ENCODE measurements around the gene CHAT.

Gene CHAT

GRCh38 chr10:49661140-49661856 lies 47.5 kb downstream of the CHAT start:
- no peak overlapping the region for H3K27ac ChIP-seq (ENCODE audit: low read length)
- H3K4me1 ChIP-seq (ENCODE audit: low read length): no peaks in the 10 kb centered on the region
- H3K4me2 ChIP-seq (ENCODE audit: low read length): no peak overlapping the region
- H3K4me3 ChIP-seq (ENCODE audit: low read length): no peak overlapping the region
- no peaks in the 10 kb centered on the region for H3K79me2 ChIP-seq (ENCODE audit: low read length)
- no peak overlapping the region for H3K9ac ChIP-seq (ENCODE audit: low read length)
- no peak for TF ChIP-seq EZH2phosphoT487 (IDR thresholded peaks at IDR 0.05; ENCODE audit: low read depth)
- TF ChIP-seq CTCF (IDR thresholded peaks at IDR 0.05; ENCODE audit: low read depth, low read length): no peak
- H3K27me3 ChIP-seq (ENCODE audit: low read depth, low read length): no peaks in the 10 kb centered on the region
- no peak overlapping the region for H2AFZ ChIP-seq (ENCODE audit: low read depth, low read length)
- H4K20me1 ChIP-seq (ENCODE audit: insufficient read depth, low read length): no peaks in the 10 kb centered on the region
- no peaks in the 10 kb centered on the region for H3K9me3 ChIP-seq (ENCODE audit: insufficient read depth, low read length)
- no peaks in the 10 kb centered on the region for H3K36me3 ChIP-seq (replicated peaks; ENCODE audit: low read depth, low read length)

GRCh38 chr10:49662169-49662830 lies 48.5 kb downstream of the CHAT start:
- Histone ChIP-seq H3K79me2 (ENCODE audit: low read length) (no peaks in the 10 kb centered on the region), H3K9me3 (ENCODE audit: insufficient read depth, low read length) (no peaks in the 10 kb centered on the region), H3K27me3 (ENCODE audit: low read depth, low read length) (no peaks in the 10 kb centered on the region), H3K4me2 (ENCODE audit: low read length) (no peak overlapping the region), H2AFZ (ENCODE audit: low read depth, low read length) (no peak overlapping the region), H3K36me3 (replicated peaks; ENCODE audit: low read depth, low read length) (no peaks in the 10 kb centered on the region), H3K4me3 (ENCODE audit: low read length) (no peak overlapping the region), H3K4me1 (ENCODE audit: low read length) (no peaks in the 10 kb centered on the region), H3K27ac (ENCODE audit: low read length) (no peak overlapping the region), H4K20me1 (ENCODE audit: insufficient read depth, low read length) (no peaks in the 10 kb centered on the region), H3K9ac (ENCODE audit: low read length) (no peak overlapping the region)
- TF ChIP-seq CTCF (IDR thresholded peaks at IDR 0.05; ENCODE audit: low read depth, low read length): no peak
- no peak for TF ChIP-seq EZH2phosphoT487 (IDR thresholded peaks at IDR 0.05; ENCODE audit: low read depth)

GRCh38 chr10:49663596-49663995 lies 49.8 kb downstream of the CHAT start:
- no peaks in the 10 kb centered on the region for H3K36me3 ChIP-seq (replicated peaks; ENCODE audit: low read depth, low read length)
- H3K4me3 ChIP-seq (ENCODE audit: low read length): no peak overlapping the region
- H2AFZ ChIP-seq (ENCODE audit: low read depth, low read length): no peak overlapping the region
- no peaks in the 10 kb centered on the region for H3K79me2 ChIP-seq (ENCODE audit: low read length)
- TF ChIP-seq EZH2phosphoT487 (IDR thresholded peaks at IDR 0.05; ENCODE audit: low read depth) (no peak), CTCF (IDR thresholded peaks at IDR 0.05; ENCODE audit: low read depth, low read length) (no peak)
- no peaks in the 10 kb centered on the region for H3K4me1 ChIP-seq (ENCODE audit: low read length)
- no peaks in the 10 kb centered on the region; the same call in 1 of the 2 replicates for H3K27me3 ChIP-seq (ENCODE audit: low read depth, low read length)
- H3K9ac ChIP-seq (ENCODE audit: low read length): no peak overlapping the region
- H4K20me1 ChIP-seq (ENCODE audit: insufficient read depth, low read length): no peaks in the 10 kb centered on the region
- no peak overlapping the region for H3K27ac ChIP-seq (ENCODE audit: low read length)
- no peaks in the 10 kb centered on the region for H3K9me3 ChIP-seq (ENCODE audit: insufficient read depth, low read length)
- H3K4me2 ChIP-seq (ENCODE audit: low read length): no peak overlapping the region

GRCh38 chr10:49664006-49664841 lies 50.4 kb downstream of the CHAT start:
- Histone ChIP-seq H3K27me3 (ENCODE audit: low read depth, low read length) (no peaks in the 10 kb centered on the region; the same call in 1 of the 2 replicates), H3K9ac (ENCODE audit: low read length) (no peak overlapping the region), H3K27ac (ENCODE audit: low read length) (no peak overlapping the region), H2AFZ (ENCODE audit: low read depth, low read length) (no peak overlapping the region), H3K36me3 (replicated peaks; ENCODE audit: low read depth, low read length) (no peaks in the 10 kb centered on the region), H3K4me1 (ENCODE audit: low read length) (no peaks in the 10 kb centered on the region), H3K79me2 (ENCODE audit: low read length) (no peaks in the 10 kb centered on the region), H3K4me3 (ENCODE audit: low read length) (no peak overlapping the region), H4K20me1 (ENCODE audit: insufficient read depth, low read length) (no peaks in the 10 kb centered on the region), H3K4me2 (ENCODE audit: low read length) (no peak overlapping the region), H3K9me3 (ENCODE audit: insufficient read depth, low read length) (no peaks in the 10 kb centered on the region)
- TF ChIP-seq EZH2phosphoT487 (IDR thresholded peaks at IDR 0.05; ENCODE audit: low read depth) (no peak), CTCF (IDR thresholded peaks at IDR 0.05; ENCODE audit: low read depth, low read length) (no peak)
